Measurements from ENCODE around the gene SMC1B. TPM values are rescaled to one million over a fixed set of nuclear protein-coding genes. Genes with fewer than 3 reads are reported as not detected.

Gene SMC1B
- total RNA-seq, 3 donors from 2014 or later: not detected

DNA sequence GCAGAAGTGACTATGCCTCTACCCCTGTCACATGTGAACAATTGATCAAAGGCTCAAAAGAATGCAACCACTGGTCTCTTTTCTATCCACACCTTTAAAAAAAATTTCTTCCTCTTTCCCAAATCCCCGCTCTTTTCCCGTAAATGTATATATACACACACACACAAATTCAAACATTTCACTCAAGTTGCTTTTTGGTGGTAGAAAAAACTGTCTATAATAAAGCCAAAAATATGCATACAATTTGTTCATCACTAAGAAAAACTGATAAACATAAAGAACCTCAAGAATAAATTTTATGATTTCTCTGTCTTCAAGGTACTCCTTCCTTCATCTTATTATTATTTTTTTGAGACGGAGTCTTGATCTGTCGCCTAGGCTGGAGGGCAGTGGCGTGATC, 5.6 kb downstream of the SMC1B start:
- Histone ChIP-seq H3K27ac (no peak overlapping the region), H3K4me1 (no peaks in the 10 kb centered on the region), H3K4me3 (no peak overlapping the region), H3K9me3 (no peaks in the 10 kb centered on the region), H3K36me3 (no peaks in the 10 kb centered on the region), H3K27me3 (no peaks in the 10 kb centered on the region)
- TF ChIP-seq POLR2A (IDR thresholded peaks at IDR 0.05) (no peak), CTCF (IDR thresholded peaks at IDR 0.05) (no peak), POLR2AphosphoS5 (IDR thresholded peaks at IDR 0.05) (no peak)
- DNase-seq (ENCODE audit: low spot score in 2 of 2): no peak
- intact Hi-C loops (cut with DNase I; ENCODE audit: low total_unique reads): no loop called here

GRCh38 chr22:45402466-45402985, 10.9 kb downstream of the SMC1B start:
- intact Hi-C loops (cut with DNase I; ENCODE audit: low total_unique reads): no loop called here
- no peak for DNase-seq (ENCODE audit: low spot score in 2 of 2)
- no peaks in the 10 kb centered on the region for H3K27me3 ChIP-seq

DNA sequence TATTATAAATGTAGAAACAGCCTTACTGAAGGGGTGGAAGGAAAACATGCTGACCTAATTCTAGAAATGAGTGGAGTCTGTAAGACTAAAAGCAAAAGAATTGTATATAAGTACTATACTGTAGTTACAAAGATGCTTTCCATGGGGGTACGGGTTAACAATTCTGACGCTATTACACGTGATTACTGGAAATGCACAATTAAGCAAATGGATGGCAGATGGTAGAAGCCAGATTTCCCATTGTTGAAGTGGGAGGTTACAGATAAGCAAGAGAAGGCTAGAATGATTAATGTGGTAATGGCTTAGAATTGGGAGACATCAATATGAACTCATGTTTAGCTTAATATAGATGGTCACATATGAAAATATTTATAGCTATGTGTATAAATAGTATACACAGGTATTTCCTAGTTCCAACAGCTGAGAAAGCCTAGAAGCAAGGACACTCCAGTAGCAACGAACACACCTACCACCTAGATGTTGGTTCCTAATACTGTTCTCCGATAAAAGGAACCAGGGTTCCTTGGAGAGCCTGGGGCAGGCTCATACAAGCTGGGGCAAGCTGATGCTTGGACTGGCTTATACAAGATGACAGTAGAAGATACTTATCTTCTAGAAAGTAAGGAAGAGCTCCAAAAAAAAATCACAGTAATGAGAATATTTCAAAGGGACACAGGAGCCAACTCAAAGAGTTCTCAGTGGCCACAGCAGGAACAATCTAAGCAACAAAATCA, 13.5 kb downstream of the SMC1B start:
- Histone ChIP-seq H3K36me3 (no peaks in the 10 kb centered on the region), H3K4me3 (no peak overlapping the region), H3K27ac (no peak overlapping the region), H3K9me3 (no peaks in the 10 kb centered on the region), H3K27me3 (no peaks in the 10 kb centered on the region), H3K4me1 (no peaks in the 10 kb centered on the region)
- intact Hi-C loops (cut with DNase I; ENCODE audit: low total_unique reads): loop anchor here (5.0 kb wide), 1 partner anchor 512 kb away; no protein-coding TSS in a partner anchor
- TF ChIP-seq CTCF (IDR thresholded peaks at IDR 0.05) (no peak), POLR2A (IDR thresholded peaks at IDR 0.05) (no peak), POLR2AphosphoS5 (IDR thresholded peaks at IDR 0.05) (no peak)
- DNase-seq (ENCODE audit: low spot score in 2 of 2): no peak

More at GRCh38 chr22:45402466-45402985, 10.9 kb downstream of the SMC1B start:
- no peaks in the 10 kb centered on the region for H3K4me1 ChIP-seq
- H3K9me3 ChIP-seq: no peaks in the 10 kb centered on the region
- no peak overlapping the region for H3K4me3 ChIP-seq
- H3K27ac ChIP-seq: no peak overlapping the region
- TF ChIP-seq POLR2AphosphoS5 (IDR thresholded peaks at IDR 0.05) (no peak), CTCF (IDR thresholded peaks at IDR 0.05) (no peak), POLR2A (IDR thresholded peaks at IDR 0.05) (no peak)
- no peaks in the 10 kb centered on the region for H3K36me3 ChIP-seq

GRCh38 chr22:45398214-45398613, 15.2 kb downstream of the SMC1B start:
- H3K4me3 ChIP-seq: no peak overlapping the region
- TF ChIP-seq POLR2AphosphoS5 (IDR thresholded peaks at IDR 0.05) (no peak), CTCF (IDR thresholded peaks at IDR 0.05) (no peak), POLR2A (IDR thresholded peaks at IDR 0.05) (no peak)
- intact Hi-C loops (cut with DNase I; ENCODE audit: low total_unique reads): loop anchor here (5.0 kb wide), 1 partner anchor 514 kb away; no protein-coding TSS in a partner anchor

DNA sequence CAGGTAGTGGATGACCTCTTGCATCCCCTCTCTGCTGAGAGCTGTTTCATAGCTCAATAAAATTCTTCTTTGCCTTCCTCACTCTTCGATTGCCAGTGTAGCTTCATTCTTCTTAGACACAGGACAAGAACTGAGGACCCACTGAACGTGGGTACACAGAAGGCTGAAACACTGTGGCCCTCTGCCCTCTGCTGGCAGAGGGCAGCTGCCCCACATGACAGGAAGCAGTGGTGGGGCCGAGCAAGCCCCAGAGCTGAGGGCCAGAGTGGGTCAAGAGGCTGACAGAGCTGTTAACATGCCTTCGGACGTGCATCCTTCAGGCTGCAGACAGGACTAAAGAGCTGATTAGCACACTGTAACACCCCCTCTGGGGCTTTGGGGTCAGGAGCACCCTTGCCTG, 15.6 kb downstream of the SMC1B start:
- H3K27me3 ChIP-seq: no peaks in the 10 kb centered on the region
- H3K9me3 ChIP-seq: no peaks in the 10 kb centered on the region
- no peak overlapping the region for H3K4me3 ChIP-seq
- TF ChIP-seq CTCF (IDR thresholded peaks at IDR 0.05) (no peak), POLR2AphosphoS5 (IDR thresholded peaks at IDR 0.05) (no peak), POLR2A (IDR thresholded peaks at IDR 0.05) (no peak)
- H3K36me3 ChIP-seq: no peaks in the 10 kb centered on the region
- DNase-seq (ENCODE audit: low spot score in 2 of 2): no peak
- no peaks in the 10 kb centered on the region for H3K4me1 ChIP-seq
- intact Hi-C loops (cut with DNase I; ENCODE audit: low total_unique reads): loop anchor here (5.0 kb wide), 1 partner anchor 514 kb away; no protein-coding TSS in a partner anchor
- H3K27ac ChIP-seq: no peak overlapping the region

More at GRCh38 chr22:45398214-45398613, 15.2 kb downstream of the SMC1B start:
- Histone ChIP-seq H3K36me3 (no peaks in the 10 kb centered on the region), H3K27ac (no peak overlapping the region), H3K4me1 (no peaks in the 10 kb centered on the region), H3K9me3 (no peaks in the 10 kb centered on the region), H3K27me3 (no peaks in the 10 kb centered on the region)
- no peak for DNase-seq (ENCODE audit: low spot score in 2 of 2)

Data from breast epithelium (tissue), 4 donors.